ENCODE data around the gene CLNK.

Gene CLNK

DNA sequence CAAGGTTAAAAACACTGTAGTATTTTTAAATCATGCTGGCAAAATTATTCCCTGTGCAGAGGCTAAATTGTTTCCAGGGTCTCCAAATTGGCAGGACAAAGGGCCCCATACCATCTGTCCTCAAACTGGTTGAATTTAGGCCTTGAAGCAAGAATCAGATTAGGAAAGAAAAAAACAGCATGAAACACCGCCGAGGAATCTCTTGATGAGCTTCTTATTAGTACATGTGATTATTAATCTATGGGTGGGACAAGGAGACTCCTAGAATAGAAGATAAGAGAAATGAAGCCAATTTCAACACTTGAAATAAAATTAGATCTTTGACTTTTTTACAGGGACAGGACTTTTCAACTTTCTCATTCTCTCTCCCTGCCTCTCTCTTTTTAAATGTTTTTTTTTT is 7.1 kb upstream of the CLNK start:
- no peak overlapping the region for H3K27ac ChIP-seq
- no peak for TF ChIP-seq ZFX (IDR thresholded peaks at IDR 0.05; ENCODE audit: borderline replicate concordance)
- TF ChIP-seq, protein P1, sequence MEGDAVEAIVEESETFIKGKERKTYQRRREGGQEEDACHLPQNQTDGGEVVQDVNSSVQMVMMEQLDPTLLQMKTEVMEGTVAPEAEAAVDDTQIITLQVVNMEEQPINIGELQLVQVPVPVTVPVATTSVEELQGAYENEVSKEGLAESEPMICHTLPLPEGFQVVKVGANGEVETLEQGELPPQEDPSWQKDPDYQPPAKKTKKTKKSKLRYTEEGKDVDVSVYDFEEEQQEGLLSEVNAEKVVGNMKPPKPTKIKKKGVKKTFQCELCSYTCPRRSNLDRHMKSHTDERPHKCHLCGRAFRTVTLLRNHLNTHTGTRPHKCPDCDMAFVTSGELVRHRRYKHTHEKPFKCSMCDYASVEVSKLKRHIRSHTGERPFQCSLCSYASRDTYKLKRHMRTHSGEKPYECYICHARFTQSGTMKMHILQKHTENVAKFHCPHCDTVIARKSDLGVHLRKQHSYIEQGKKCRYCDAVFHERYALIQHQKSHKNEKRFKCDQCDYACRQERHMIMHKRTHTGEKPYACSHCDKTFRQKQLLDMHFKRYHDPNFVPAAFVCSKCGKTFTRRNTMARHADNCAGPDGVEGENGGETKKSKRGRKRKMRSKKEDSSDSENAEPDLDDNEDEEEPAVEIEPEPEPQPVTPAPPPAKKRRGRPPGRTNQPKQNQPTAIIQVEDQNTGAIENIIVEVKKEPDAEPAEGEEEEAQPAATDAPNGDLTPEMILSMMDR (IDR thresholded peaks at IDR 0.05), result no peak

DNA sequence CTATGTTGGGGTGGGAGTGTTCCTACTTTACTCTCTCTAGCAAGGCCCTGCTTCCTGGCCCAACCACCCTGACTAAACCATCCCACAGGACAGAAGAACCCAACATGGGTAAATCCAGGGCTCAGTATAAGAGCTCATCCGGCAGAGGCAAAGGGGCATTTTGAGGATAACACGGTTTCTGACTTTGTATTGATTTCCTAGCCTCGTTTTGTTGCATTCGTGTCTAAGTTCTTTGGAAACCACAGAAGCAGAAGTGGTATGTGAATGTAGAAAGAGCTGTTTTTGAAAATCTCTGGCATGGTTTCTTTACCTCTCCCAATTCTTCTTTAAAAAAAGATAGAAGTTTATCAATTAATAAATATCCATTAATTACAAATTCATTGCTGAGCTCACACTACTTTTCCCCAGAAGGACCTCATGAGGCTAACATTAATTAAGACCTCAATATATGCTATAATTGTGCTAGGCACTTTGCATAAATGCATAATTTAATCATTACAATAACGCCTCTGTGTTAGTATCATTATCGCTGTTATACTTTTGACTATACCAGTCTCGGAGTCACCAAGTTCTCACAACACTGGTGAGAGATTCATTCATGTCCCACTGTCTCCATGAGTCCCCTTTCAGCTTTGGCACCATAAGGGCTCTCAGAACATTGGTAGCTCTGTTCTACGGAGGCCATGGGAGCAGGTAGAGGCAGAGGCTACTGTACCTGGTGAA is 5.8 kb upstream of the CLNK start:
- TF ChIP-seq, protein P1 (IDR thresholded peaks at IDR 0.05), result no peak
- no peak for TF ChIP-seq ZFX (IDR thresholded peaks at IDR 0.05; ENCODE audit: borderline replicate concordance)
- no peak overlapping the region for H3K27ac ChIP-seq

DNA sequence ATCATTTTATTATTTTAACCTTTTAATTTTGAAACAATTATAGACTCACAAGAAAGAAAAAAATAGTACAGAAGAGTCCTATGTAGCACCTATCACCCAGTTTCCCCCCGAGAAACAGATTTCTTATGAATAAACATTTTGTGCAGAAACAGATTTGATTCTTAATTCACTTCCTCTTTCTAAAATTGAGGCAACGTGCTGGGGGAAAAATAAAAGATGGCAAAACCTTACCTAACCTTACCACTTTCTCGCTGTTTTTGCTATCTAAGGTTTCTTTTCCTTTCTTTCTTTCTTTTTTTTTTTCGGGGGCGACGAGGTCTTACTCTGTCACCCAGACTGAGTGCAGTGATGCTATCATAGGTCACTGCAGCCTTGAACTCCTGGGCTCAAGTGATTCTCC is 4.3 kb upstream of the CLNK start:
- no peak overlapping the region for H3K27ac ChIP-seq
- TF ChIP-seq, protein P1 (IDR thresholded peaks at IDR 0.05), result no peak
- no peak for TF ChIP-seq ZFX (IDR thresholded peaks at IDR 0.05; ENCODE audit: borderline replicate concordance)

DNA sequence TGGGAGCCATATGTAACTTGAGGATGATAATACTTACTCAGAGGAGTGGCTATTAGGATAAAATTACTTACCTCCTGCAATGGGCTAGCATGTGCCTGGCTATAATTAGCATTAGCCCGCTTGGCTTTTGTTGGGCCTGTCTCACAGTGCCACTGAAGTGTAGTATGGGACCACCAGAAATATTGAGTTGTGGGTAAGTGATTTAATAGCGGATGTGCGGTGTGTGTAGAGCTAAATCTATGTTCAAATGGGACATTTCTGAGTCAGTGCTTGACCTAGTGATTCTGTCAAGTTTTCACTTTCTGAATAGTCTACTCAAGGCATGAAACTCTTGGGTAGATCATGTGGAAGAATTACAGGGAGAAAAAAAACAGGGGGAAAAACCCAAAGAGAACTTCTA is 3.5 kb upstream of the CLNK start:
- TF ChIP-seq, protein P1 (IDR thresholded peaks at IDR 0.05), result no peak
- no peak for TF ChIP-seq ZFX (IDR thresholded peaks at IDR 0.05; ENCODE audit: borderline replicate concordance)
- H3K27ac ChIP-seq, result no peak overlapping the region

DNA sequence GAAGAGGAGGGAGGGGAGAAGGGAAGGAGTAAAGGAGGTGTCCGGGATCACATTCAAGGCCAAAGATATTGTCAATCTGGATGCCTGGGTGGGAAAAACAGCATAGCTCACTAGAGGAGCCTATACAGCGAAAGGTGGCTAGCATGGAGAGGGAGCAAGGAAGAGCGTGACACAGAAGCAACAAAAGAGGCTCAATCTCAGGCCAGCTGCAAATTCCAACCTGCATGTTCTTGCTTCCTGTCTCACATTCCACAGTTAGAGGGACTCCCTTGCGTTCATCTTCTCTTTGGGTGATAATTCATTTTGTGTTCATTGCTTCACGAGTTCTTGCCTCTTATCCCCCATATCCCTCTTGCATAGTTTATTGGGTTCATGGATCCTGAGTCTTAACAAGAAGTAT is 3.0 kb upstream of the CLNK start:
- TF ChIP-seq ZFX (IDR thresholded peaks at IDR 0.05; ENCODE audit: borderline replicate concordance), result no peak
- TF ChIP-seq, protein P1 (IDR thresholded peaks at IDR 0.05), result no peak
- no peak overlapping the region for H3K27ac ChIP-seq

DNA sequence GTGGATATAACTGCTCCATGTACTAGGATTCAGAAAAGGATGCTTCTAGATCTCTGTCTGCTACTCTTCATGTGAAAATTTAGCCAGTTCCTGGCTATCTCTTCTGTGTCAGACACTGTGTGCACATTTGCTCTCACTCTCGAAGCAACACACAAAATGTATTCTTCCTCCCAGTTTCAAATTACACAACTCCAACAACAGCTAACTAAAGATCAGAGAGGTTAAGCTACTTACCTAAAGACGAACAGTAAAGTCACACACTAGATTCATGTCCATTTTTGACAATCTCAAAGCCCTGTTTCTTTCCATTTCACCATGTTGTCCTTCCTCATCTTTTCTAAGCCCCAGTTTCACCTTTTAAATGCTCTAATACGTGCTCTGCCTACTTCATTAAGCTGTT is 2.2 kb downstream of the CLNK start:
- no peak overlapping the region for H3K27ac ChIP-seq
- TF ChIP-seq, protein P1 (IDR thresholded peaks at IDR 0.05), result no peak
- no peak for TF ChIP-seq ZFX (IDR thresholded peaks at IDR 0.05; ENCODE audit: borderline replicate concordance)

DNA sequence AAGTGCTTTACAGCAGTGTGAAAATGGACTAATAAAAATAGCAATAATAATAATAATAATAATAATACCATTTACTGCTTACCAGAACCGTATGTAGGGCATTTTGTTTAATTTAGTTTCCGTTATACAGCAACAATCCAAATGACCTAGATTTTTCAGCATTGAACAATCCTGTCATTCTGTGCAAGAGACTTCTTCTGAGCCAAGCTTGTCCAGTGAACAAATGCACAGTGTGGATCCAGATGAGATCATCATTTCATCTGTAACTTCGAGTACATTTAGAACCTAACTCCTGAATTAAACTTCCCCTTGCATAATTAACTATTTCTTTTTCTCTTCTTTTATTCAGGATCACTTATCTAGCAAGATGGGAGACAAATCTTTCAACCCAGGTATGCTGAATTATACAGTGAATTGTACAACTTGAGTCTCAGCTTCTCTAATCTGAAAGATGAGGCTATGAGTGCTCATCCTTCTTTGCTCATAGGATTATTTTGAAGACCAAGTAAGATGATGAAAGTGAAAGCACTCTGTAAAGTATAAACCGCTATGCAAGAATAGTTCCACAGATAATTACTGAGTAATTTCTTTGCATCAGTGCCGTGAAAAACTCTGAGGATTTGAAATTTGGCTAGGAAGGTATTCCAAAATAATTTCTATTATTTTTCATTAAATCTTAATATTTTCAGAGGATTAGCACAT is 6.6 kb downstream of the CLNK start:
- no peak overlapping the region for H3K27ac ChIP-seq
- TF ChIP-seq, protein P1 (IDR thresholded peaks at IDR 0.05), result no peak
- no peak for TF ChIP-seq ZFX (IDR thresholded peaks at IDR 0.05; ENCODE audit: borderline replicate concordance)

All from 22Rv1 (cell line).